ENCODE measurements around the gene MOV10L1. TPM values are rescaled to one million over a fixed set of nuclear protein-coding genes. Genes with fewer than 3 reads are reported as not detected.
"Not testable (repeated sequence)": the region's sequence is repeated elsewhere in the genome, so short reads cannot be mapped to it uniquely, and the experiment has no call there.

The MOV10L1 gene
- total RNA-seq, 2 donors from 2014 or later = 0.43 to 0.56 TPM

GRCh38 chr22:50074551-50075530 is 15.0 kb upstream of the MOV10L1 start:
- intact Hi-C loops (cut with DNase I) = no loop called here
- DNase-seq (ENCODE audit: low spot score) = peak; percentile 69

- intact Hi-C loops (cut with DNase I) = no loop called here
- peak; percentile 72 for DNase-seq (ENCODE audit: low spot score)
Measured at GRCh38 chr22:50076646-50077535, 12.9 kb upstream of the MOV10L1 start.

- intact Hi-C loops (cut with DNase I) = no loop called here
- DNase-seq (ENCODE audit: low spot score) = no peak
Measured at GRCh38 chr22:50078246-50078645, 11.6 kb upstream of the MOV10L1 start.

- no peak for DNase-seq (ENCODE audit: low spot score)
- intact Hi-C loops (cut with DNase I) = no loop called here
Measured at GRCh38 chr22:50078761-50079160, 11.0 kb upstream of the MOV10L1 start.

- DNase-seq (ENCODE audit: low spot score) = no peak
- intact Hi-C loops (cut with DNase I) = no loop called here
Measured at GRCh38 chr22:50080077-50080465, 9.7 kb upstream of the MOV10L1 start.

- intact Hi-C loops (cut with DNase I) = no loop called here
- DNase-seq (ENCODE audit: low spot score) = no peak
Measured at GRCh38 chr22:50081426-50082196, 8.2 kb upstream of the MOV10L1 start.

GRCh38 chr22:50082197-50082715 is 7.5 kb upstream of the MOV10L1 start:
- intact Hi-C loops (cut with DNase I) = no loop called here
- DNase-seq (ENCODE audit: low spot score) = no peak

- intact Hi-C loops (cut with DNase I) = no loop called here
- DNase-seq (ENCODE audit: low spot score) = no peak
Measured at GRCh38 chr22:50082961-50083461, 6.8 kb upstream of the MOV10L1 start.

- no peak for DNase-seq (ENCODE audit: low spot score)
- intact Hi-C loops (cut with DNase I) = no loop called here
Measured at GRCh38 chr22:50083462-50084079, 6.2 kb upstream of the MOV10L1 start.

- intact Hi-C loops (cut with DNase I) = no loop called here
- DNase-seq (ENCODE audit: low spot score) = no peak
Measured at GRCh38 chr22:50084080-50084477, 5.7 kb upstream of the MOV10L1 start.

GRCh38 chr22:50084614-50085021 is 5.2 kb upstream of the MOV10L1 start:
- intact Hi-C loops (cut with DNase I) = no loop called here
- DNase-seq (ENCODE audit: low spot score) = no peak

GRCh38 chr22:50085211-50085972 is 4.4 kb upstream of the MOV10L1 start, which contains the start of gene MLC1:
TSS of gene MLC1 (minus strand) at chr22:50085426. CDS start at chr22:50084902, 524 bp downstream.
- no peak for DNase-seq (ENCODE audit: low spot score)
- intact Hi-C loops (cut with DNase I) = no loop called here

- intact Hi-C loops (cut with DNase I) = no loop called here
- no peak for DNase-seq (ENCODE audit: low spot score)
Measured at GRCh38 chr22:50086526-50086925, 3.3 kb upstream of the MOV10L1 start.

GRCh38 chr22:50086975-50087374 is 2.8 kb upstream of the MOV10L1 start:
- intact Hi-C loops (cut with DNase I); DNase-seq (ENCODE audit: low spot score): not testable (repeated sequence)

- no peak for DNase-seq (ENCODE audit: low spot score)
- intact Hi-C loops (cut with DNase I) = no loop called here
Measured at GRCh38 chr22:50087646-50088045, 2.2 kb upstream of the MOV10L1 start.

- intact Hi-C loops (cut with DNase I) = no loop called here
- DNase-seq (ENCODE audit: low spot score) = no peak
Measured at GRCh38 chr22:50088096-50088495, 1.7 kb upstream of the MOV10L1 start.

GRCh38 chr22:50089231-50089630 is 575 bp upstream of the MOV10L1 start:
- intact Hi-C loops (cut with DNase I) = no loop called here
- DNase-seq (ENCODE audit: low spot score) = no peak

- intact Hi-C loops (cut with DNase I) = no loop called here
- no peak for DNase-seq (ENCODE audit: low spot score)
Measured at GRCh38 chr22:50090412-50090714, 557 bp downstream of the MOV10L1 start.
